Stimulated activated CD8-positive, alpha-beta memory T cell treated with anti-CD3 and anti-CD28 coated beads, Interleukin-4, amount 100 ng/mL, for 4 hours (primary cell): Measurements from ENCODE around the gene SPATS2.
"Not testable (repeated sequence)": the region's sequence is repeated elsewhere in the genome, so short reads cannot be mapped to it uniquely, and the experiment has no call there.

ENCODE experiments used
- DNase-seq, 2 donors: peaks; one replicate each; pipeline ENCODE4 v3.0.0-alpha.2; 2020; ENCODE audit warnings: low read depth in 2 of 2, low spot score in 1 of 2

The SPATS2 gene

GRCh38 chr12:49367381-49368239 lies at the start of gene SPATS2:
SPATS2 (plus strand) TSS chr12:49367462; CDS start chr12:49461013, 93,551 bp downstream.
- no peak for DNase-seq

GRCh38 chr12:49320411-49321103 lies 46.7 kb upstream of the SPATS2 start:
- not testable (repeated sequence) for DNase-seq

GRCh38 chr12:49322367-49322707 lies 44.9 kb upstream of the SPATS2 start:
- no peak for DNase-seq

- peak; percentile 89 to 94 for DNase-seq
These were observed 44.3 kb upstream of the SPATS2 start, which contains the start of gene TROAP for GRCh38 chr12:49322708-49323523. TROAP (plus strand) TSS chr12:49323255; CDS start chr12:49323609, 354 bp downstream.

GRCh38 chr12:49323524-49324097 lies 43.7 kb upstream of the SPATS2 start:
- DNase-seq: no peak

GRCh38 chr12:49325606-49326005 lies 41.7 kb upstream of the SPATS2 start:
- DNase-seq: no peak

- DNase-seq: no peak
These were observed 39.9 kb upstream of the SPATS2 start for GRCh38 chr12:49327368-49327767.

GRCh38 chr12:49327887-49328286 lies 39.4 kb upstream of the SPATS2 start:
- DNase-seq: no peak

- DNase-seq: no peak
These were observed 38.4 kb upstream of the SPATS2 start for GRCh38 chr12:49328816-49329215.

- no peak for DNase-seq
These were observed 37.1 kb upstream of the SPATS2 start for GRCh38 chr12:49330032-49330619.

- no peak for DNase-seq
These were observed 36.5 kb upstream of the SPATS2 start for GRCh38 chr12:49330631-49331379.

GRCh38 chr12:49331380-49332222 lies 35.7 kb upstream of the SPATS2 start:
- DNase-seq: no peak

GRCh38 chr12:49332441-49332861 lies 34.8 kb upstream of the SPATS2 start:
- DNase-seq: no peak

- no peak for DNase-seq
These were observed 34.3 kb upstream of the SPATS2 start for GRCh38 chr12:49332891-49333371.

- not testable (repeated sequence) for DNase-seq
These were observed 33.5 kb upstream of the SPATS2 start for GRCh38 chr12:49333778-49334177.

- no peak for DNase-seq
These were observed 33.0 kb upstream of the SPATS2 start for GRCh38 chr12:49334226-49334625.

GRCh38 chr12:49334681-49335080 lies 32.6 kb upstream of the SPATS2 start:
- DNase-seq: no peak

- DNase-seq: no peak
These were observed 31.9 kb upstream of the SPATS2 start for GRCh38 chr12:49335118-49335954.
